Measurements from ENCODE around the gene SSUH2.

Gene SSUH2

DNA sequence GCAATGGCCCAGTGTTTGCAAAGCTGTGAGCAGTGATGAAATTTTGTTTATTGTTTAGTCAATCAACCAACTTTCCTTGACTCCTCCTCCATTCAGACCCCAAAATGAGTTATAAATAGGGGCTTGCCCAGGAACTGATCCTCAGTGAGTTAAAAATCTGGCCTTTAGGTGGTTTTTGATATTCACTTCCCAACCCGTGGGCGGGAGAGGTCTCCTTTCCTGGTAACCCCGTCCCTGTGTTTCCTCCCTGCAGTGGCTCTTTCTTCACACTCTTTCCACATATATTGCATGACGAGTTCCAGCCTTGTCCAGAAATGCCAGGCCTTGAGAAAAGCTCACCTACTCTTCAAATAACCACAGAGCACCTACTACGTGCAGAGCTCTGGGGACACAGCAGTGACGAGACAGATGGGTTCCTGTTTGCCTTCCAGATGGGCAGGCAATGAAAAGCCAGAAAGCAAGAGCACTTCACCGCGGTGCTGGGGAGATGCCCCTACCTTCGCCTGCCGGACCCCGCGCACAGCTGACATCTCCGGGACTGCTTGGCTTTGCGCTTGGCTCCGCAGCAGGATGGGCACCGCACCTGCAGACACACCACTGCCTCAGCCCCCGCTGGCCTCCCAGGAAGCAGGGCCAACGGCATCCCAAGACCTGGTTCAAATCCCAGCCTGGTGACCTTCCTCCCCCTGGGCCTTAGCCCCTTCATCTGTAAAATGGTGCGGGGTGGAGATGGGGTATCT, 17.2 kb downstream of the SSUH2 start:
- H3K27ac ChIP-seq: no peak overlapping the region
- H3K27me3 ChIP-seq (replicated peaks): no peaks in the 10 kb centered on the region
- no peak for DNase-seq
- TF ChIP-seq, protein P1, sequence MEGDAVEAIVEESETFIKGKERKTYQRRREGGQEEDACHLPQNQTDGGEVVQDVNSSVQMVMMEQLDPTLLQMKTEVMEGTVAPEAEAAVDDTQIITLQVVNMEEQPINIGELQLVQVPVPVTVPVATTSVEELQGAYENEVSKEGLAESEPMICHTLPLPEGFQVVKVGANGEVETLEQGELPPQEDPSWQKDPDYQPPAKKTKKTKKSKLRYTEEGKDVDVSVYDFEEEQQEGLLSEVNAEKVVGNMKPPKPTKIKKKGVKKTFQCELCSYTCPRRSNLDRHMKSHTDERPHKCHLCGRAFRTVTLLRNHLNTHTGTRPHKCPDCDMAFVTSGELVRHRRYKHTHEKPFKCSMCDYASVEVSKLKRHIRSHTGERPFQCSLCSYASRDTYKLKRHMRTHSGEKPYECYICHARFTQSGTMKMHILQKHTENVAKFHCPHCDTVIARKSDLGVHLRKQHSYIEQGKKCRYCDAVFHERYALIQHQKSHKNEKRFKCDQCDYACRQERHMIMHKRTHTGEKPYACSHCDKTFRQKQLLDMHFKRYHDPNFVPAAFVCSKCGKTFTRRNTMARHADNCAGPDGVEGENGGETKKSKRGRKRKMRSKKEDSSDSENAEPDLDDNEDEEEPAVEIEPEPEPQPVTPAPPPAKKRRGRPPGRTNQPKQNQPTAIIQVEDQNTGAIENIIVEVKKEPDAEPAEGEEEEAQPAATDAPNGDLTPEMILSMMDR (IDR thresholded peaks at IDR 0.05; ENCODE audit: low read depth, low read length, missing control alignments): no peak
- H3K4me3 ChIP-seq (ENCODE audit: low read depth, low read length): no peak overlapping the region
- in situ Hi-C loops (cut with HindIII; ENCODE audit: low pct_ligation_motif_present, low sequenced_read_pairs): no loop called here
- H3K36me3 ChIP-seq (replicated peaks): no peaks in the 10 kb centered on the region

DNA sequence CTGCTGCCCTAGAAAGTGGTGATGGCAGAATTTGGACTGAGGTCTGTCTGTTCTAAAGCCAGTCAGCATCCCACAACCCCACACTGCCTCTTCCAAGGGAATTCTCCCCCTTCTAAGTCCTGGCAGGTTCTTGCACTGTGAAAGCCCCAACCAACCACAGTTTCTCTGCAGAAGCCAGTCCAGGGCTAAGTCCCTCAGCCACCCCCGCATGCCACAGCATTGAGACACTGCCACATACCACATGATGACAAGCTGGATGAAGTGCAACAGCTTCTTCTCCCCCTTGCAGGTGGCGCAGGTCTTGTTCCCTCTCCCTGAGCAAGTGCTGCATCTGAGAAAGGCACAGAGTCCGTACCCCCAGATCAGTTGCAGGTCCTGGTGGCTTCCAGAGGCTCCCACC, 18.6 kb downstream of the SSUH2 start:
- Histone ChIP-seq H3K4me3 (ENCODE audit: low read depth, low read length) (no peak overlapping the region), H3K27ac (no peak overlapping the region), H3K27me3 (replicated peaks) (no peaks in the 10 kb centered on the region), H3K36me3 (replicated peaks) (no peaks in the 10 kb centered on the region)
- TF ChIP-seq, protein P1 (IDR thresholded peaks at IDR 0.05; ENCODE audit: low read depth, low read length, missing control alignments): no peak
- peak; percentile 34 for DNase-seq
- in situ Hi-C loops (cut with HindIII; ENCODE audit: low pct_ligation_motif_present, low sequenced_read_pairs): no loop called here

DNA sequence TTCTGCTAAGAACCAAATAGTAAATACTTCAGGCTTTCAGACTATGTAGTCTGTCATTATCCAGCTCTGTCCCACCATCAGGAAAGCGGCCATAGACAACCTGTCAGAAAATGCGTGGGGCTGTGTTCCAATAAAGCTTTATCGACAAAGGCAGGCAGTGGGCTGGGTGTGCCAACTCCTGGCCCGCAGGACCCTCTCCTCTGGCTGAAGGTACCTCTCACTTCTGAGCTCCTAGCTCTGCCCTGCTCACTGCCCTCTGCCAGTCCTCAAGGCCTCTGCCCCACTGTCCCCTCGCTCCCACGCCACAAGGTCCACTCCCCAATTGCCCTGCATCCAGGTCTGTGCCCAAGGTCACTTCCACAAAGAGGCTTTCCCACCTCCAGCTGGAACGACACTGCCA, 20.0 kb downstream of the SSUH2 start:
- in situ Hi-C loops (cut with HindIII; ENCODE audit: low pct_ligation_motif_present, low sequenced_read_pairs): no loop called here
- Histone ChIP-seq H3K4me3 (ENCODE audit: low read depth, low read length) (no peak overlapping the region), H3K36me3 (replicated peaks) (no peaks in the 10 kb centered on the region), H3K27me3 (replicated peaks) (no peaks in the 10 kb centered on the region), H3K27ac (no peak overlapping the region)
- TF ChIP-seq, protein P1 (IDR thresholded peaks at IDR 0.05; ENCODE audit: low read depth, low read length, missing control alignments): no peak
- no peak for DNase-seq

DNA sequence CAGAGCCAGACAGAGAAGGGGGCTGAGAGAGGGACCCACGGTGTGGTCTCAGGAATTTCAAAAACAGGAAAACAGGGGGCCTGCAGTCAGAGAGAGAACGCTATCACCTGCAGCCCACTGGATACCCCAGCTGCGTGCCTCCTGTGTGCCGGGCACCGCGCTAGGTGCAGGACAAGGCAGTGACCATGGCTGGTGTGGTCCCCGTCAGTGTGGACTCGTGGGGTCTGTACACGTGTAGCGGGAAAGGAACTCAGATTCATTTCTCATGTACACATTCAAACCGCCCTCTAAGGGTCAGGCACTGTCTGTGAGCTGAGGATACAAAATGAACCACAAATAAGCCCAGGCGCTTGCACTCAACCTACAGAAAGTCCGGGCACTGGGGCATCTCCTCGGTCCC, 20.9 kb downstream of the SSUH2 start:
- DNase-seq: no peak
- Histone ChIP-seq H3K27me3 (replicated peaks) (no peaks in the 10 kb centered on the region), H3K36me3 (replicated peaks) (no peaks in the 10 kb centered on the region), H3K27ac (no peak overlapping the region), H3K4me3 (ENCODE audit: low read depth, low read length) (no peak overlapping the region)
- TF ChIP-seq, protein P1 (IDR thresholded peaks at IDR 0.05; ENCODE audit: low read depth, low read length, missing control alignments): no peak
- in situ Hi-C loops (cut with HindIII; ENCODE audit: low pct_ligation_motif_present, low sequenced_read_pairs): no loop called here

DNA sequence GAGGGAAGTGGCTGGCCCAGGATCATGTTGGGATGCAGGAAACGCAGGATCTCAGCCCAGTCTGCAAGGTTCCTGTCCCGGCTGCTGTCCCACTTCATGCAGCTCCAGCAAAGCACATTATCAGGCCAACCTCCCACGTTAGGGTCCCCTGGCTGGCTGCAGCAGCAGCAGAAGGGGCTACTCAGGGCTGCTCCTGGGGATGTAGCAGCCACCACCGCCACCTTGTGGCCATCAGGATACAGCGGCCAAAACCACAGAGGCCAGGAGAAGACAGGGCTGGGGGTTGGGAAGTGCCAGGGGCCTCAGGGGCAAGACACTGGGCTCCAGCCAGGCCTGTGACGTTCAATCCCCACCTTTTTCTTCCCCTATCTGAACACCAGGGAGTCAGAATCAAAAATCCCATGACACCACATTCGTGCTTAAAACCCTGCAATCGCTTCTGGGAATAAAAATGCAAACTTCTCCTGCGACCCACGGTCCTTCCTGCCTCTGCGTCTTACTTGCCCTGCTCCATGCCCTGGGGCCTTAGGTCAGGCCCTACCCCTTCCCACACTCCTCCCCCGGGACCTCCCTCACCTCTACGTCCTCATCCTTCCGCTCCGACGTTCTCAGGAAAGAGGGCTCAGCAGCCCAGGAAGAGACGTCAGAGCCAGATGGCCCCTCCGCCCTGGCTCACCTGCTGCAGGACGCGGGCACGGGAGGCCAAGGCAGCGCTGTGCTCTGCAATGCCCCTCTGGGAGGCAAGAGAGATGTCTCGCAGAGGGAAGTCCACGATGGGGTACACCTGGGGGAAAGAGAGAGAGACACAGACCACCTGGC, 21.5 kb downstream of the SSUH2 start:
- TF ChIP-seq, protein P1 (IDR thresholded peaks at IDR 0.05; ENCODE audit: low read depth, low read length, missing control alignments): peak; percentile 97

More for the DNA sequence above, 21.5 kb downstream of the SSUH2 start:
- Histone ChIP-seq H3K27me3 (replicated peaks) (no peaks in the 10 kb centered on the region), H3K27ac (no peak overlapping the region), H3K36me3 (replicated peaks) (no peaks in the 10 kb centered on the region), H3K4me3 (ENCODE audit: low read depth, low read length) (no peak overlapping the region)
- DNase-seq: peak; percentile 65
- in situ Hi-C loops (cut with HindIII; ENCODE audit: low pct_ligation_motif_present, low sequenced_read_pairs): no loop called here
